DOHH2 (cell line): ENCODE results near the gene AKAP1.

Source experiments
- H3F3A ChIP-seq: fragments of 200-600 bp; sonication (generic), shearing (Covaris generic); 2 replicates; pipeline ENCODE4 v1.6.0; 2016; ENCODE audit warnings: antibody characterized with exemption, mild to moderate bottlenecking; ENCODE audit not compliant: control insufficient read depth, insufficient read depth
- H3K27ac ChIP-seq: fragments of 200-600 bp; sonication (generic); 2 replicates; pipeline ENCODE4 v1.5.1; 2014; ENCODE audit warnings: low read depth, mild to moderate bottlenecking, low read length, moderate library complexity
- H3K27me3 ChIP-seq: fragments of 200-600 bp; sonication (generic); 2 replicates; pipeline ENCODE4 v1.6.1; 2014; ENCODE audit warnings: mild to moderate bottlenecking, low read length, mixed read lengths; ENCODE audit not compliant: control insufficient read depth
- H3K36me3 ChIP-seq: fragments of 200-600 bp; sonication (generic); 2 replicates; pipeline ENCODE4 v1.6.1; 2014; ENCODE audit warnings: mild to moderate bottlenecking, low read length, moderate library complexity, mixed read lengths; ENCODE audit not compliant: control insufficient read depth
- H3K4me1 ChIP-seq: fragments of 200-600 bp; sonication (generic); 2 replicates; pipeline ENCODE4 v1.6.1; 2014; ENCODE audit warnings: mild to moderate bottlenecking, low read length, mixed read lengths; ENCODE audit not compliant: control insufficient read depth
- H3K4me2 ChIP-seq: fragments of 200-600 bp; sonication (generic); 2 replicates; pipeline ENCODE4 v1.6.0; 2014; ENCODE audit warnings: mild to moderate bottlenecking, low read length, moderate library complexity
- H3K4me3 ChIP-seq: fragments of 200-600 bp; sonication (generic); 2 replicates; pipeline ENCODE4 v1.5.1; 2014; ENCODE audit warnings: mild to moderate bottlenecking, low read length, mixed read lengths
- H3K79me2 ChIP-seq: fragments of 200-600 bp; sonication (generic); 2 replicates; pipeline ENCODE4 v1.6.1; 2014; ENCODE audit warnings: mild to moderate bottlenecking, low read length, mixed read lengths; ENCODE audit not compliant: control insufficient read depth
- H3K9me2 ChIP-seq: fragments of 200-600 bp; sonication (generic); replicated peaks from 2 replicates; pipeline ENCODE4 v1.6.1; 2014; ENCODE audit warnings: mild to moderate bottlenecking, low read length, mixed read lengths; ENCODE audit not compliant: control insufficient read depth
- H3K9me3 ChIP-seq: fragments of 200-600 bp; sonication (generic); 2 replicates; pipeline ENCODE4 v1.6.1; 2014; ENCODE audit warnings: antibody characterized with exemption, low read length, mixed read lengths; ENCODE audit not compliant: control insufficient read depth, insufficient read depth
- H4K20me1 ChIP-seq: fragments of 200-600 bp; sonication (generic); 2 replicates; pipeline ENCODE4 v1.6.0; 2014; ENCODE audit warnings: low read depth, mild to moderate bottlenecking, antibody characterized with exemption, low read length, moderate library complexity; ENCODE audit not compliant: control insufficient read depth, insufficient read depth
- CTCF ChIP-seq: fragments of 200-600 bp; sonication (generic); IDR thresholded peaks from one replicate; pipeline ENCODE4 v1.5.1; 2014; ENCODE audit warnings: antibody characterized with exemption, mild to moderate bottlenecking, low read depth, low read length; ENCODE audit not compliant: poor library complexity, severe bottlenecking
- EZH2phosphoT487 ChIP-seq: fragments of 200-600 bp; sonication (generic); IDR thresholded peaks from 2 replicates; pipeline ENCODE4 v1.6.1; 2017; ENCODE audit warnings: borderline replicate concordance, mild to moderate bottlenecking, antibody characterized with exemption, low read length, moderate library complexity, mixed read lengths

AKAP1 gene

GRCh38 chr17:57152967-57153528 lies 68.0 kb downstream of the AKAP1 start:
- H4K20me1 ChIP-seq: no peaks in the 10 kb centered on the region
- no peak overlapping the region for H3K27ac ChIP-seq
- H3F3A ChIP-seq: no peaks in the 10 kb centered on the region
- no peak overlapping the region for H3K4me2 ChIP-seq
- no peak overlapping the region for H3K4me3 ChIP-seq
- no peaks in the 10 kb centered on the region for H3K79me2 ChIP-seq
- no peaks in the 10 kb centered on the region for H3K9me2 ChIP-seq
- TF ChIP-seq CTCF: no peak
- TF ChIP-seq EZH2phosphoT487: no peak
- no peaks in the 10 kb centered on the region for H3K36me3 ChIP-seq
- H3K4me1 ChIP-seq: no peaks in the 10 kb centered on the region
- no peaks in the 10 kb centered on the region for H3K9me3 ChIP-seq
- peaks cover 6% of the 10 kb centered on the region for H3K27me3 ChIP-seq

GRCh38 chr17:57154921-57155320 lies 69.9 kb downstream of the AKAP1 start:
- TF ChIP-seq EZH2phosphoT487 (no peak), CTCF (no peak)
- no peak overlapping the region for H3K4me2 ChIP-seq
- no peaks in the 10 kb centered on the region for H3K79me2 ChIP-seq
- no peaks in the 10 kb centered on the region for H4K20me1 ChIP-seq
- no peaks in the 10 kb centered on the region for H3K36me3 ChIP-seq
- no peak overlapping the region for H3K27ac ChIP-seq
- no peaks in the 10 kb centered on the region for H3K9me2 ChIP-seq
- H3K27me3 ChIP-seq: peaks cover 11% of the 10 kb centered on the region
- H3K4me1 ChIP-seq: no peaks in the 10 kb centered on the region
- H3K9me3 ChIP-seq: no peaks in the 10 kb centered on the region
- no peak overlapping the region for H3K4me3 ChIP-seq
- H3F3A ChIP-seq: no peaks in the 10 kb centered on the region

- Histone ChIP-seq H3K4me2 (no peak overlapping the region), H3K9me2 (no peaks in the 10 kb centered on the region), H3F3A (no peaks in the 10 kb centered on the region), H3K4me1 (no peaks in the 10 kb centered on the region), H4K20me1 (no peaks in the 10 kb centered on the region), H3K27me3 (peaks cover 8% of the 10 kb centered on the region), H3K27ac (no peak overlapping the region), H3K79me2 (no peaks in the 10 kb centered on the region), H3K9me3 (no peaks in the 10 kb centered on the region), H3K4me3 (no peak overlapping the region), H3K36me3 (no peaks in the 10 kb centered on the region)
- TF ChIP-seq CTCF: no peak
- TF ChIP-seq EZH2phosphoT487: no peak
Observed at GRCh38 chr17:57158325-57158724, 73.3 kb downstream of the AKAP1 start.
